H1 (cell line): Measurements from ENCODE around the gene HMGCL. TPM values are rescaled to one million over a fixed set of nuclear protein-coding genes. Genes with fewer than 3 reads are reported as not detected.

Experiments
- CTCF ChIA-PET: fragments of 300-600 bp; sonication (Branson Sonifier 250); formaldehyde crosslinking; loops from one replicate; lab custom pipeline; 2021; ENCODE audit not compliant: partially characterized antibody; lab: Charles Lee
- POLR2A ChIA-PET: fragments of 300-600 bp; sonication (Branson Sonifier 250); formaldehyde crosslinking; loops from one replicate; lab custom pipeline; 2021; ENCODE audit warnings: inconsistent platforms; ENCODE audit not compliant: partially characterized antibody; lab: Charles Lee
- DNase-seq, 2 experiments: peaks; one replicate each; pipeline versions ENCODE4 v3.0.0 to v3.0.0-alpha.2; 2010 to 2022; ENCODE audit warnings: low spot score in 2 of 2, low read depth in 1 of 2, mixed read lengths in 1 of 2
- FAIRE-seq: peaks from 2 replicates; lab custom pipeline; 2011; peaks lifted over from hg19 to GRCh38; lab: Jason Lieb, UNC
- H2AFZ ChIP-seq: 2 replicates; pipeline ENCODE4 v1.8.1; 2012; ENCODE audit warnings: low read length, inconsistent platforms
- H2AK5ac ChIP-seq: 2 replicates; pipeline ENCODE4 v1.6.1; 2013; ENCODE audit warnings: low read depth, low read length
- H2BK120ac ChIP-seq: replicated peaks from 2 replicates; pipeline ENCODE3; 2013; ENCODE audit warnings: low read depth, low read length, inconsistent platforms
- H2BK12ac ChIP-seq: 2 replicates; pipeline ENCODE4 v1.6.1; 2013; ENCODE audit warnings: low read depth, low read length
- H2BK15ac ChIP-seq: 2 replicates; pipeline ENCODE4 v1.6.1; 2013; ENCODE audit warnings: low read length
- H2BK20ac ChIP-seq: 2 replicates; pipeline ENCODE4 v1.6.1; 2013; ENCODE audit warnings: low read length
- H2BK5ac ChIP-seq: 2 replicates; pipeline ENCODE4 v1.6.1; 2013; ENCODE audit warnings: low read depth, low read length
- H3K14ac ChIP-seq: 2 replicates; pipeline ENCODE4 v1.6.1; 2013; ENCODE audit warnings: inconsistent platforms; ENCODE audit not compliant: insufficient read length
- H3K18ac ChIP-seq: 2 replicates; pipeline ENCODE4 v1.6.1; 2013; ENCODE audit warnings: low read length; ENCODE audit errors: extremely low read depth
- H3K23ac ChIP-seq: 2 replicates; pipeline ENCODE4 v1.6.1; 2013; ENCODE audit warnings: inconsistent platforms; ENCODE audit not compliant: insufficient read length
- H3K23me2 ChIP-seq: 2 replicates; pipeline ENCODE4 v1.6.1; 2013; ENCODE audit warnings: low read depth, low read length
- H3K27ac ChIP-seq: 2 replicates; pipeline ENCODE4 v1.6.1; 2011; ENCODE audit warnings: low read depth, low read length, inconsistent platforms
- H3K27me3 ChIP-seq, 4 experiments: replicated peaks in 1 of 4; 1 replicate in 1 of 4; 2 replicates in 3 of 4; pipeline versions ENCODE4 v1.6.1 to v1.8.1; 2011 to 2013; ENCODE audit warnings: low read length in 3 of 4, mild to moderate bottlenecking in 3 of 4, inconsistent platforms in 2 of 4, mixed read lengths in 2 of 4, moderate library complexity in 1 of 4; ENCODE audit not compliant: control insufficient read depth in 3 of 4, insufficient read depth in 3 of 4; ENCODE audit errors: extremely low read depth in 1 of 4
- H3K36me3 ChIP-seq, 4 experiments: 2 replicates each; pipeline versions ENCODE4 v1.6.1 to v1.8.1; 2011 to 2013; ENCODE audit warnings: mild to moderate bottlenecking in 4 of 4, low read length in 3 of 4, moderate library complexity in 2 of 4, control low read depth in 1 of 4, inconsistent platforms in 1 of 4; ENCODE audit not compliant: insufficient read depth in 4 of 4, control insufficient read depth in 2 of 4
- H3K4ac ChIP-seq: replicated peaks from 2 replicates; pipeline ENCODE3; 2013; ENCODE audit warnings: low read length, low read depth, mixed read lengths, inconsistent platforms; ENCODE audit not compliant: insufficient read length
- H3K4me1 ChIP-seq, 4 experiments: replicated peaks in 1 of 4; 1 replicate in 1 of 4; 2 replicates in 3 of 4; pipeline versions ENCODE4 v1.6.1 to v1.8.1; 2011 to 2013; ENCODE audit warnings: low read length in 3 of 4, inconsistent platforms in 2 of 4, mixed read lengths in 1 of 4; ENCODE audit not compliant: insufficient read depth in 4 of 4, control insufficient read depth in 3 of 4
- H3K4me2 ChIP-seq, 2 experiments: 2 replicates each; pipeline versions ENCODE4 v1.6.1 to v1.8.1; 2011 to 2013; ENCODE audit warnings: low read depth in 2 of 2, low read length in 2 of 2, control low read depth in 1 of 2, inconsistent platforms in 1 of 2, mild to moderate bottlenecking in 1 of 2; ENCODE audit not compliant: insufficient read depth in 1 of 2
- H3K4me3 ChIP-seq, 4 experiments: fragments of 200-600, 300-600 bp in 1 of 4; sonication (generic), shearing (Covaris generic), sonication (Bioruptor Twin) in 1 of 4; 2 replicates each; pipeline versions ENCODE4 v1.5.1 to v1.8.1; 2011 to 2016; ENCODE audit warnings: low read length in 4 of 4, low read depth in 3 of 4, control low read depth in 2 of 4, inconsistent platforms in 2 of 4, mild to moderate bottlenecking in 2 of 4, mixed read lengths in 1 of 4, moderate library complexity in 1 of 4; ENCODE audit not compliant: insufficient read depth in 2 of 4; ENCODE audit errors: extremely low read depth in 1 of 4
- H3K56ac ChIP-seq: replicated peaks from 2 replicates; pipeline ENCODE3; 2013; ENCODE audit warnings: low read depth, mild to moderate bottlenecking, mixed read lengths, low read length, inconsistent platforms; ENCODE audit not compliant: insufficient read length
- H3K79me1 ChIP-seq: 2 replicates; pipeline ENCODE4 v1.6.1; 2013; ENCODE audit warnings: low read depth, low read length, control low read depth
- H3K79me2 ChIP-seq, 2 experiments: 2 replicates each; pipeline versions ENCODE4 v1.6.1 to v1.8.1; 2012 to 2013; ENCODE audit warnings: low read length in 2 of 2, mild to moderate bottlenecking in 2 of 2, inconsistent platforms in 1 of 2; ENCODE audit not compliant: insufficient read depth in 2 of 2, control insufficient read depth in 1 of 2
- H3K9ac ChIP-seq, 4 experiments: replicated peaks in 1 of 4; 1 replicate in 1 of 4; 2 replicates in 3 of 4; pipeline versions ENCODE4 v1.6.1 to v1.8.1; 2011 to 2013; ENCODE audit warnings: low read depth in 3 of 4, low read length in 3 of 4, control low read depth in 2 of 4, mild to moderate bottlenecking in 2 of 4, moderate library complexity in 2 of 4, inconsistent platforms in 1 of 4; ENCODE audit errors: extremely low read depth in 1 of 4
- H3K9me3 ChIP-seq, 2 experiments: 2 replicates each; pipeline versions ENCODE4 v1.6.1 to v1.8.1; 2012 to 2013; ENCODE audit warnings: mild to moderate bottlenecking in 2 of 2, moderate library complexity in 2 of 2, control low read depth in 1 of 2, inconsistent platforms in 1 of 2, low read depth in 1 of 2, low read length in 1 of 2, mixed read lengths in 1 of 2; ENCODE audit not compliant: insufficient read depth in 2 of 2
- H4K20me1 ChIP-seq, 2 experiments: replicated peaks in 1 of 2; 2 replicates each; pipeline versions ENCODE3 to v1.8.1; 2011 to 2013; ENCODE audit warnings: inconsistent platforms in 2 of 2, low read length in 2 of 2, mild to moderate bottlenecking in 1 of 2; ENCODE audit not compliant: insufficient read depth in 2 of 2, control insufficient read depth in 1 of 2
- H4K5ac ChIP-seq: 2 replicates; pipeline ENCODE4 v1.6.1; 2013; ENCODE audit warnings: low read length, low read depth, mixed read lengths, inconsistent platforms; ENCODE audit not compliant: insufficient read length
- H4K8ac ChIP-seq: 2 replicates; pipeline ENCODE4 v1.8.0; 2013; ENCODE audit warnings: mild to moderate bottlenecking, moderate library complexity, low read length, inconsistent platforms; ENCODE audit not compliant: insufficient read depth; ENCODE audit errors: extremely low read depth
- H4K91ac ChIP-seq: replicated peaks from 2 replicates; pipeline ENCODE3; 2013; ENCODE audit warnings: low read length, mixed read lengths, inconsistent platforms; ENCODE audit not compliant: insufficient read length
- ASH2L ChIP-seq: fragments of 200-600, 300-600 bp; sonication (generic); IDR thresholded peaks from one replicate; pipeline ENCODE4 v1.7.1; 2017; ENCODE audit warnings: low read length
- BRCA1 ChIP-seq: IDR thresholded peaks from 2 replicates; pipeline ENCODE4 v1.6.1; 2012; ENCODE audit warnings: low read depth, low read length, improper control_type of control experiment
- EGR1 ChIP-seq: IDR thresholded peaks from 2 replicates; pipeline ENCODE4 v1.6.1; 2011; ENCODE audit warnings: low read depth, low read length, borderline replicate concordance
- GABPA ChIP-seq: IDR thresholded peaks from 2 replicates; pipeline ENCODE4 v1.6.1; 2011; ENCODE audit warnings: mild to moderate bottlenecking, low read length, moderate library complexity, borderline replicate concordance; ENCODE audit not compliant: insufficient read depth
- JUN ChIP-seq: IDR thresholded peaks from 2 replicates; pipeline ENCODE4 v1.6.1; 2011; ENCODE audit warnings: low read depth, mild to moderate bottlenecking, improper control_type of control experiment, low read length
- KDM4A ChIP-seq: IDR thresholded peaks from one replicate; pipeline ENCODE4 v1.7.1; 2012; ENCODE audit warnings: low read depth, mild to moderate bottlenecking, moderate library complexity, low read length, inconsistent platforms; ENCODE audit not compliant: severe bottlenecking
- NANOG ChIP-seq: IDR thresholded peaks from 2 replicates; pipeline ENCODE4 v1.6.1; 2011; ENCODE audit warnings: low read length, low read depth, mild to moderate bottlenecking, inconsistent platforms; ENCODE audit not compliant: insufficient read depth, poor library complexity, severe bottlenecking
- NRF1 ChIP-seq: IDR thresholded peaks from 2 replicates; pipeline ENCODE4 v1.6.1; 2011; ENCODE audit warnings: mild to moderate bottlenecking, low read depth, low read length, improper control_type of control experiment
- RXRA ChIP-seq: IDR thresholded peaks from 2 replicates; pipeline ENCODE4 v1.6.1; 2011; ENCODE audit warnings: low read depth, mild to moderate bottlenecking, low read length, moderate library complexity; ENCODE audit not compliant: insufficient read depth
- polyA plus RNA-seq, 7 experiments: library from polyadenylated mRNA; depleted of rRNA in 3 of 7; stranded (reverse) in 5 of 7; unstranded in 2 of 7; fragments of >200 nt in 5 of 7; fragments of 200-250 nt in 2 of 7; gene quantifications; 1 replicate in 5 of 7; 2 replicates in 1 of 7; 4 replicates in 1 of 7; pipeline versions ENCODE4 v1.2.1 to v1.2.3, GENCODE V29; 2011 to 2013; ENCODE audit warnings: missing spikeins in 2 of 7, mixed read lengths in 2 of 7
- total RNA-seq: library from RNA; stranded (reverse); fragmentation: NEBNext Ultra II Directional; extraction: Animal tissue kit (Norgen Biotek cat#: 25700); gene quantifications from 2 replicates; pipeline ENCODE4 v1.2.1, GENCODE V29; 2021

Gene HMGCL
- total and polyA plus RNA-seq, 2 of the 8 experiments (the other 6 are each of a cell fraction or from before 2014, with no cell fraction given) = 13.7 to 19.5 TPM

DNA sequence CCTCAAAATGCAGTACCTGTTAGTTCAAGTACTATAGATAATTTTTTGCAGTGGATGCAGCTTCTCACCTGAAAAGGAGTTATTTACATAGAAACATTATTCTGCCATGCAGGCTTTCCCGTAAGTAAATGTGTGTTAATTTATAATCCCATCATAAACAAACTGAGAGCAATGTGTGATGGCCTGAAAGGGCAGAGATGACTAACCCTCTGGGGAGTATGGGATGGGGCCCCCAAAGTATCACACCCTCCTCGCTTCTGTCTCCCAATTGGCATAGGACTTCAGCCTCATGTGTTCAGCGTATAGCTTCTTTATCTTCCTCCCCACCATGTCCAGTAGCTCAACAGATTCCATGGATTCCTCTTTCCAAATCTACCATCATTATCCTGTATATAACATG is 7.6 kb downstream of the HMGCL start (continued):
- no peak for TF ChIP-seq NANOG

DNA sequence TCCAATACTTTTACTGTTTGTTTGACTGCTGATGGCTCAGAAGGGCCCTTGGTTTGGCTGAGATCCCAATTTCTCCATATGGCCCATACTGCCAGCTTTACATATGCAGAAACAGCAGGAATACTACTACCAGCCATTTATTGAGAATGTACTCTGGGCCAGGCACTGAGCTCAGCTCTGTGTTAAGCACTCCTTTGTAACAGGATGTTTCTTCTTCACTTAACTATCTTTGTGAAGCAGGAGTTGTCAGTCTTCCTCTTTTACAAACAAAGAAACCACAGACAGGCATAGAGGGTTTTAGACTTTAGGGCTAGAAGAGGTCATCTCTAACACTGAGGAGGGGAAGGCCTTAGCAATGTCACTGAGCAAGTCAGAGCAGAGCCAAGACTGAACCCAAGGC is 8.3 kb downstream of the HMGCL start:
- no peak for FAIRE-seq
- no peak overlapping the region for H4K91ac ChIP-seq
- CTCF ChIA-PET = interaction anchor here (1.2 to 2.9 kb wide), 5 partner anchors 7 to 100 kb away, joined by 3 to 13 read pairs (median 5); partner anchors contain the start of gene CNR2

More for the DNA sequence above, 8.3 kb downstream of the HMGCL start:
- H2AK5ac ChIP-seq = no peak overlapping the region
- no peak overlapping the region for H3K27ac ChIP-seq
- no peaks in the 10 kb centered on the region for H3K27me3 ChIP-seq
- no peak overlapping the region for H2BK12ac ChIP-seq
- H3K23me2 ChIP-seq = no peaks in the 10 kb centered on the region
- TF ChIP-seq JUN (no peak), GABPA (no peak), ASH2L (no peak), KDM4A (no peak), BRCA1 (no peak), RXRA (no peak), EGR1 (no peak), NRF1 (no peak)
- H2BK20ac ChIP-seq = no peak overlapping the region
- DNase-seq = no peak
- no peak overlapping the region for H3K23ac ChIP-seq
- no peak overlapping the region for H3K4me3 ChIP-seq
- H3K9me3 ChIP-seq = no peaks in the 10 kb centered on the region
- H2BK5ac ChIP-seq = no peak overlapping the region
- POLR2A ChIA-PET = interaction anchor here (1.1 to 1.5 kb wide), 4 partner anchors 9 to 162 kb away, joined by 3 to 5 read pairs (median 4); partner anchors contain the start of gene HMGCL
- no peak overlapping the region for H3K56ac ChIP-seq
- H3K79me2 ChIP-seq = no peaks in the 10 kb centered on the region
- no peak overlapping the region for H2AFZ ChIP-seq
- peaks cover 0 to 23% (median 1%) of the 10 kb centered on the region in 4 experiments; a peak in 5 of 8 replicates for H3K36me3 ChIP-seq
- no peaks in the 10 kb centered on the region for H3K4me1 ChIP-seq
- H4K5ac ChIP-seq = no peak overlapping the region
- H3K79me1 ChIP-seq = no peaks in the 10 kb centered on the region
- H4K20me1 ChIP-seq = no peaks in the 10 kb centered on the region
- H2BK120ac ChIP-seq = no peak overlapping the region
- H3K18ac ChIP-seq = no peak overlapping the region
- H3K14ac ChIP-seq = no peak overlapping the region
- H3K9ac ChIP-seq = no peak overlapping the region
- H3K4me2 ChIP-seq = no peak overlapping the region
- no peak overlapping the region for H4K8ac ChIP-seq
- H3K4ac ChIP-seq = no peak overlapping the region
- no peak overlapping the region for H2BK15ac ChIP-seq
